ENCODE results near the gene MAP7D2. TPM values are rescaled to one million over a fixed set of nuclear protein-coding genes. Genes with fewer than 3 reads are reported as not detected.
"Not testable (repeated sequence)": the region's sequence is repeated elsewhere in the genome, so short reads cannot be mapped to it uniquely, and the experiment has no call there.

The MAP7D2 gene
- total RNA-seq = 1 to 10 TPM in 1 of 2 donors, under 1 TPM in 1; 0.17 to 1.5 TPM
- under 1 TPM; 0.16 to 0.67 TPM for polyA plus RNA-seq

DNA sequence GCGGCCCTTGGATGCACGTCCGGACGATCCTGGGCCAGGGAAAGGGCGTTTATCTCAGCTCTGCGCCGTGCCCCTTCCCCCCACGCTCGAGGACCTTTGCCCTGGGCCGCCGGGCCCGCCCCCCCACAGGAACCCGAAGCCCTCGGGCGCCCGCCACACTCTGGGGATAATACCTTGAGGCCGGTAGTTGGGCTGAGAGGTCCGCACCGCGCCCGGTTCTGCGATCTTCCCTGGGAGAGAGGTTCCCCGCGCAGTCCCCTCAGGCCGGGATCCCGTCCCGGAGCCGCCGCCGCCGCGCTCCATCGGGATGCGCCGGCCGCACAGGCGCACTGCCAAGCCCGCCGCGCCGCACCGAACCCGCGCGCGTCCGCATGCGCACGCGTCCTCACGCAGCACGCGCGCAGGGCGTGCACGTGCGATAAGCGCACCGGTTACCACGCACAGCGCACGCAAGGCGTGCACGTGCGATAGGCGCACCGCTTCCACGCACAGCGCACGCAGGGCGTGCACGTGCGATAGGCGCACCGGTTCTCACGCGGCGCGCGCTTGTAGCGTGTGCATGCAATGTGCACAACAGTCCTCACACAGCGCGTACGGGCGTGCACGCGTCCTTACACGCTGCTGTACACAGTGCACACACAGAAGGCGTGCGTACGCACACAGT lies at the start of gene MAP7D2:
Gene MAP7D2, minus strand, starts transcription at position 331 of the 664 bp plus-strand sequence. Its CDS starts 28 bp downstream, at position 303.
- no peak within 1 kb of the TSS for H3K9ac ChIP-seq (ENCODE audit: low read depth in 1 of 2, low read length in 2 of 2)
- no peaks in the 10 kb centered on the region for H3K36me3 ChIP-seq (ENCODE audit: control insufficient read depth in 4 of 4, insufficient read depth in 3 of 4, low read depth in 1 of 4, low read length in 3 of 4)
- H3K4me3 ChIP-seq (ENCODE audit: low read depth in 1 of 3, low read length in 3 of 3) = peak within 1 kb of the TSS in 2 of 3 donors; percentile 23 to 35
- H3K9me3 ChIP-seq (ENCODE audit: control insufficient read depth in 4 of 4, low read length in 3 of 4) = peaks cover 0 to 8% (median 6%) of the 10 kb centered on the region in 4 donors
- DNase-seq (ENCODE audit: low spot score) = no peak
- H3K27me3 ChIP-seq (ENCODE audit: control insufficient read depth in 4 of 4, insufficient read depth in 4 of 4, low read length in 3 of 4) = peaks cover 0 to 4% (median 0%) of the 10 kb centered on the region in 4 donors
- H3K27ac ChIP-seq (ENCODE audit: low read depth in 1 of 2, low read length in 2 of 2) = no peak within 1 kb of the TSS
- TF ChIP-seq RXRA (IDR thresholded peaks at IDR 0.05) = no peak
- TF ChIP-seq GABPA (IDR thresholded peaks at IDR 0.05 in 1 of 2, conservative IDR thresholded peaks at IDR 0.05 in 1 of 2) = no peak
- TF ChIP-seq, protein P1, sequence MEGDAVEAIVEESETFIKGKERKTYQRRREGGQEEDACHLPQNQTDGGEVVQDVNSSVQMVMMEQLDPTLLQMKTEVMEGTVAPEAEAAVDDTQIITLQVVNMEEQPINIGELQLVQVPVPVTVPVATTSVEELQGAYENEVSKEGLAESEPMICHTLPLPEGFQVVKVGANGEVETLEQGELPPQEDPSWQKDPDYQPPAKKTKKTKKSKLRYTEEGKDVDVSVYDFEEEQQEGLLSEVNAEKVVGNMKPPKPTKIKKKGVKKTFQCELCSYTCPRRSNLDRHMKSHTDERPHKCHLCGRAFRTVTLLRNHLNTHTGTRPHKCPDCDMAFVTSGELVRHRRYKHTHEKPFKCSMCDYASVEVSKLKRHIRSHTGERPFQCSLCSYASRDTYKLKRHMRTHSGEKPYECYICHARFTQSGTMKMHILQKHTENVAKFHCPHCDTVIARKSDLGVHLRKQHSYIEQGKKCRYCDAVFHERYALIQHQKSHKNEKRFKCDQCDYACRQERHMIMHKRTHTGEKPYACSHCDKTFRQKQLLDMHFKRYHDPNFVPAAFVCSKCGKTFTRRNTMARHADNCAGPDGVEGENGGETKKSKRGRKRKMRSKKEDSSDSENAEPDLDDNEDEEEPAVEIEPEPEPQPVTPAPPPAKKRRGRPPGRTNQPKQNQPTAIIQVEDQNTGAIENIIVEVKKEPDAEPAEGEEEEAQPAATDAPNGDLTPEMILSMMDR (IDR thresholded peaks at IDR 0.05; ENCODE audit: low read depth, low read length, missing input control) = no peak
- TF ChIP-seq SP1 (IDR thresholded peaks at IDR 0.05) = no peak
- TF ChIP-seq NR2F2 (IDR thresholded peaks at IDR 0.05) = no peak
- TF ChIP-seq YY1 (IDR thresholded peaks at IDR 0.05) = no peak
- TF ChIP-seq TAF1 (conservative IDR thresholded peaks at IDR 0.05) = no peak
- no peak for TF ChIP-seq HNF4A (conservative IDR thresholded peaks at IDR 0.05)
- TF ChIP-seq MAX (IDR thresholded peaks at IDR 0.05) = no peak
- TF ChIP-seq, protein P2, sequence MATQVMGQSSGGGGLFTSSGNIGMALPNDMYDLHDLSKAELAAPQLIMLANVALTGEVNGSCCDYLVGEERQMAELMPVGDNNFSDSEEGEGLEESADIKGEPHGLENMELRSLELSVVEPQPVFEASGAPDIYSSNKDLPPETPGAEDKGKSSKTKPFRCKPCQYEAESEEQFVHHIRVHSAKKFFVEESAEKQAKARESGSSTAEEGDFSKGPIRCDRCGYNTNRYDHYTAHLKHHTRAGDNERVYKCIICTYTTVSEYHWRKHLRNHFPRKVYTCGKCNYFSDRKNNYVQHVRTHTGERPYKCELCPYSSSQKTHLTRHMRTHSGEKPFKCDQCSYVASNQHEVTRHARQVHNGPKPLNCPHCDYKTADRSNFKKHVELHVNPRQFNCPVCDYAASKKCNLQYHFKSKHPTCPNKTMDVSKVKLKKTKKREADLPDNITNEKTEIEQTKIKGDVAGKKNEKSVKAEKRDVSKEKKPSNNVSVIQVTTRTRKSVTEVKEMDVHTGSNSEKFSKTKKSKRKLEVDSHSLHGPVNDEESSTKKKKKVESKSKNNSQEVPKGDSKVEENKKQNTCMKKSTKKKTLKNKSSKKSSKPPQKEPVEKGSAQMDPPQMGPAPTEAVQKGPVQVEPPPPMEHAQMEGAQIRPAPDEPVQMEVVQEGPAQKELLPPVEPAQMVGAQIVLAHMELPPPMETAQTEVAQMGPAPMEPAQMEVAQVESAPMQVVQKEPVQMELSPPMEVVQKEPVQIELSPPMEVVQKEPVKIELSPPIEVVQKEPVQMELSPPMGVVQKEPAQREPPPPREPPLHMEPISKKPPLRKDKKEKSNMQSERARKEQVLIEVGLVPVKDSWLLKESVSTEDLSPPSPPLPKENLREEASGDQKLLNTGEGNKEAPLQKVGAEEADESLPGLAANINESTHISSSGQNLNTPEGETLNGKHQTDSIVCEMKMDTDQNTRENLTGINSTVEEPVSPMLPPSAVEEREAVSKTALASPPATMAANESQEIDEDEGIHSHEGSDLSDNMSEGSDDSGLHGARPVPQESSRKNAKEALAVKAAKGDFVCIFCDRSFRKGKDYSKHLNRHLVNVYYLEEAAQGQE (IDR thresholded peaks at IDR 0.05) = no peak
- TF ChIP-seq FOXA2 (IDR thresholded peaks at IDR 0.05) = no peak
- TF ChIP-seq HNF4G (IDR thresholded peaks at IDR 0.05) = no peak
- no peak for TF ChIP-seq ATF3 (IDR thresholded peaks at IDR 0.05)
- TF ChIP-seq EGR1 (IDR thresholded peaks at IDR 0.05; ENCODE audit: low read depth in 2 of 2) = no peak
- TF ChIP-seq, protein P3, sequence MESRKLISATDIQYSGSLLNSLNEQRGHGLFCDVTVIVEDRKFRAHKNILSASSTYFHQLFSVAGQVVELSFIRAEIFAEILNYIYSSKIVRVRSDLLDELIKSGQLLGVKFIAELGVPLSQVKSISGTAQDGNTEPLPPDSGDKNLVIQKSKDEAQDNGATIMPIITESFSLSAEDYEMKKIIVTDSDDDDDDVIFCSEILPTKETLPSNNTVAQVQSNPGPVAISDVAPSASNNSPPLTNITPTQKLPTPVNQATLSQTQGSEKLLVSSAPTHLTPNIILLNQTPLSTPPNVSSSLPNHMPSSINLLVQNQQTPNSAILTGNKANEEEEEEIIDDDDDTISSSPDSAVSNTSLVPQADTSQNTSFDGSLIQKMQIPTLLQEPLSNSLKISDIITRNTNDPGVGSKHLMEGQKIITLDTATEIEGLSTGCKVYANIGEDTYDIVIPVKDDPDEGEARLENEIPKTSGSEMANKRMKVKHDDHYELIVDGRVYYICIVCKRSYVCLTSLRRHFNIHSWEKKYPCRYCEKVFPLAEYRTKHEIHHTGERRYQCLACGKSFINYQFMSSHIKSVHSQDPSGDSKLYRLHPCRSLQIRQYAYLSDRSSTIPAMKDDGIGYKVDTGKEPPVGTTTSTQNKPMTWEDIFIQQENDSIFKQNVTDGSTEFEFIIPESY (IDR thresholded peaks at IDR 0.05) = no peak
- no peak for TF ChIP-seq JUND (IDR thresholded peaks at IDR 0.05)
- no peak for TF ChIP-seq FOXA1 (IDR thresholded peaks at IDR 0.05)
- TF ChIP-seq RAD21 (IDR thresholded peaks at IDR 0.05) = no peak
- H3K4me1 ChIP-seq (ENCODE audit: control insufficient read depth in 4 of 4, insufficient read depth in 4 of 4, low read length in 3 of 4) = peaks cover 2 to 8% (median 5%) of the 10 kb centered on the region in 4 donors
- WGBS = 17% methylated on average over 91 of the region's 91 CpGs

DNA sequence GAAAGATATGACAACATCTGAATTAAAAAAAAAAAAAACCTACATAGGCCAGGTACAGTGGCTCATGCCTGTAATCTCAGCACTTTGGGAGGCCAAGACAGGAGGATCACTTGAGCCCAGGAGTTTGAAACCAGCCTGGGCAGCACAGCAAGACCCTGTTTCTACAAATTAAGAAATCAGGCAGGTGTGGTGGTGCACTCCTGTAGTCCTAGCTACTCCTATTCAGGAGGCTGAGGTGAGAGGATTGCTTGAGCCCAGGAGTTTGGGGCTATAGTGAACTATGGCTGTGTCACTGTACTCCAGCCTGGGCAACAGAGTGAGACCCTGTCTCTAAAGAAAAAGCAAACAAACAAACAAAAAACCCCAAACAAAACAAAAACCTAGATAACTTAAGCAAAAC lies 45.8 kb upstream of the MAP7D2 start:
- H3K27ac ChIP-seq (ENCODE audit: low read depth in 1 of 2, low read length in 2 of 2); H3K4me1 ChIP-seq (ENCODE audit: control insufficient read depth in 4 of 4, insufficient read depth in 4 of 4, low read length in 3 of 4); H3K27me3 ChIP-seq (ENCODE audit: control insufficient read depth in 4 of 4, insufficient read depth in 4 of 4, low read length in 3 of 4); H3K4me3 ChIP-seq (ENCODE audit: low read depth in 1 of 3, low read length in 3 of 3); H3K9ac ChIP-seq (ENCODE audit: low read depth in 1 of 2, low read length in 2 of 2); H3K9me3 ChIP-seq (ENCODE audit: control insufficient read depth in 4 of 4, low read length in 3 of 4); DNase-seq (ENCODE audit: low spot score): not testable (repeated sequence)
- H3K36me3 ChIP-seq (ENCODE audit: control insufficient read depth in 4 of 4, insufficient read depth in 3 of 4, low read depth in 1 of 4, low read length in 3 of 4) = peaks cover 0 to 31% (median 11%) of the 10 kb centered on the region in 4 donors
